IMR-90 (cell line): Measurements from ENCODE around the gene ECI2. TPM values are rescaled to one million over a fixed set of nuclear protein-coding genes. Genes with fewer than 3 reads are reported as not detected.

Experiments used
- ATAC-seq: fragments of 200-7000 bp; cut with Tn5 transposase; 2 replicates; pipeline ENCODE4 v1.9.1; 2020; ENCODE audit warnings: low read depth, mild to moderate bottlenecking, moderate library complexity
- BruUV-seq: library from RNA; stranded (reverse); fragments of 400-500 nt; replicated peaks from 2 replicates; lab custom pipeline; 2021; lab: Mats Ljungman, UMichigan
- CTCF ChIA-PET: fragments of 300-600 bp; formaldehyde crosslinking; extraction: SDS; loops from one replicate; lab custom pipeline; 2021; ENCODE audit warnings: antibody characterized with exemption; lab: Yijun Ruan, JAX
- POLR2A ChIA-PET: fragments of 300-600 bp; sonication (Branson Sonifier 250); formaldehyde crosslinking; loops from one replicate; lab custom pipeline; 2022; ENCODE audit warnings: antibody characterized with exemption; ENCODE audit not compliant: unreplicated experiment; lab: Charles Lee
- DNase-seq: peaks from one replicate; pipeline ENCODE4 v3.0.0; 2013
- H2AFZ ChIP-seq: replicated peaks from 2 replicates; pipeline ENCODE3; 2013; ENCODE audit warnings: low read length, mild to moderate bottlenecking; ENCODE audit not compliant: poor library complexity
- H2AK5ac ChIP-seq: 2 replicates; pipeline ENCODE4 v1.6.1; 2013; ENCODE audit warnings: low read depth, low read length, inconsistent platforms
- H2AK9ac ChIP-seq: replicated peaks from 2 replicates; pipeline ENCODE3; 2013; ENCODE audit warnings: mild to moderate bottlenecking, low read depth, low read length, moderate library complexity; ENCODE audit not compliant: poor library complexity
- H2BK120ac ChIP-seq: 2 replicates; pipeline ENCODE4 v1.6.1; 2013; ENCODE audit warnings: low read depth, low read length, inconsistent platforms
- H2BK15ac ChIP-seq: 3 replicates; pipeline ENCODE4 v1.6.1; 2013; ENCODE audit warnings: low read depth, low read length, inconsistent platforms
- H2BK20ac ChIP-seq: 2 replicates; pipeline ENCODE4 v1.6.1; 2013; ENCODE audit warnings: low read depth, mild to moderate bottlenecking, inconsistent platforms, low read length, moderate library complexity
- H2BK5ac ChIP-seq: 2 replicates; pipeline ENCODE4 v1.6.1; 2013; ENCODE audit warnings: mild to moderate bottlenecking, low read depth, low read length, inconsistent platforms; ENCODE audit not compliant: poor library complexity, severe bottlenecking
- H3K14ac ChIP-seq: replicated peaks from 2 replicates; pipeline ENCODE4 v1.6.1; 2013; ENCODE audit warnings: low read depth, low read length, inconsistent platforms
- H3K18ac ChIP-seq: 2 replicates; pipeline ENCODE4 v1.6.1; 2013; ENCODE audit warnings: low read depth, low read length, control low read depth
- H3K23ac ChIP-seq: 2 replicates; pipeline ENCODE4 v1.6.1; 2013; ENCODE audit warnings: low read depth, low read length, inconsistent platforms
- H3K27ac ChIP-seq: 2 replicates; pipeline ENCODE4 v1.5.1; 2013; ENCODE audit warnings: mild to moderate bottlenecking, control low read depth, low read length; ENCODE audit not compliant: insufficient read depth
- H3K27me3 ChIP-seq: 2 replicates; pipeline ENCODE4 v1.6.1; 2013; ENCODE audit warnings: low read length; ENCODE audit not compliant: control insufficient read depth, insufficient read depth
- H3K36me3 ChIP-seq: 2 replicates; pipeline ENCODE4 v1.6.1; 2013; ENCODE audit warnings: low read length, mixed read lengths; ENCODE audit not compliant: control insufficient read depth, insufficient read depth
- H3K4ac ChIP-seq: 2 replicates; pipeline ENCODE4 v1.6.1; 2013; ENCODE audit warnings: low read depth, low read length, inconsistent platforms
- H3K4me1 ChIP-seq: 2 replicates; pipeline ENCODE4 v1.6.1; 2013; ENCODE audit warnings: low read length, mixed read lengths; ENCODE audit not compliant: control insufficient read depth, insufficient read depth
- H3K4me2 ChIP-seq: 2 replicates; pipeline ENCODE4 v1.6.1; 2013; ENCODE audit warnings: low read depth, mild to moderate bottlenecking, control low read depth, low read length, moderate library complexity
- H3K4me3 ChIP-seq: 2 replicates; pipeline ENCODE4 v1.5.1; 2013; ENCODE audit warnings: low read depth, mild to moderate bottlenecking, control low read depth, low read length, moderate library complexity; ENCODE audit not compliant: insufficient read depth
- H3K56ac ChIP-seq: 2 replicates; pipeline ENCODE4 v1.6.1; 2013; ENCODE audit warnings: low read length, inconsistent platforms; ENCODE audit not compliant: insufficient read depth; ENCODE audit errors: extremely low read depth
- H3K79me1 ChIP-seq, 2 experiments: 2 replicates each; pipeline ENCODE4 v1.6.1; 2013; ENCODE audit warnings: low read length in 2 of 2, inconsistent platforms in 1 of 2, low read depth in 1 of 2
- H3K9ac ChIP-seq: 2 replicates; pipeline ENCODE4 v1.6.1; 2013; ENCODE audit warnings: low read depth, low read length, control low read depth
- H3K9me1 ChIP-seq: 2 replicates; pipeline ENCODE4 v1.6.1; 2013; ENCODE audit warnings: low read length, inconsistent platforms; ENCODE audit not compliant: insufficient read depth
- H3K9me3 ChIP-seq: 2 replicates; pipeline ENCODE4 v1.6.1; 2013; ENCODE audit warnings: low read length; ENCODE audit not compliant: control insufficient read depth, insufficient read depth
- H4K20me1 ChIP-seq: 2 replicates; pipeline ENCODE4 v1.6.1; 2013; ENCODE audit warnings: low read length, inconsistent platforms; ENCODE audit not compliant: insufficient read depth
- H4K5ac ChIP-seq: 2 replicates; pipeline ENCODE4 v1.6.1; 2013; ENCODE audit warnings: mild to moderate bottlenecking, low read depth, low read length, control low read depth
- H4K8ac ChIP-seq, 2 experiments: 2 replicates each; pipeline ENCODE4 v1.6.1; 2013; ENCODE audit warnings: low read depth in 2 of 2, low read length in 2 of 2, control low read depth in 1 of 2, inconsistent platforms in 1 of 2
- H4K91ac ChIP-seq: 2 replicates; pipeline ENCODE4 v1.6.1; 2013; ENCODE audit warnings: low read depth, low read length, inconsistent platforms; ENCODE audit not compliant: insufficient read depth
- BHLHE40 ChIP-seq: fragments of 150-350 bp; IDR thresholded peaks from 2 replicates; pipeline ENCODE4 v1.6.1; 2016; ENCODE audit warnings: mild to moderate bottlenecking, low read depth, low read length
- CEBPB ChIP-seq: IDR thresholded peaks from 2 replicates; pipeline ENCODE4 v1.6.1; 2012; ENCODE audit warnings: low read depth, low read length, improper control_type of control experiment
- CHD1 ChIP-seq: IDR thresholded peaks from 2 replicates; pipeline ENCODE4 v1.6.1; 2012; ENCODE audit warnings: low read depth, low read length, improper control_type of control experiment
- FOS ChIP-seq: fragments of 150-350 bp; IDR thresholded peaks from 2 replicates; pipeline ENCODE4 v1.6.1; 2016; ENCODE audit warnings: low read depth, low read length
- MAFK ChIP-seq: IDR thresholded peaks from 2 replicates; pipeline ENCODE4 v1.6.1; 2012; ENCODE audit warnings: low read depth, low read length, improper control_type of control experiment
- MAZ ChIP-seq: IDR thresholded peaks from 2 replicates; pipeline ENCODE4 v1.6.1; 2012; ENCODE audit warnings: low read depth, mild to moderate bottlenecking, low read length, improper control_type of control experiment, moderate library complexity, borderline replicate concordance
- MXI1 ChIP-seq: IDR thresholded peaks from 2 replicates; pipeline ENCODE4 v1.6.1; 2012; ENCODE audit warnings: low read depth, mild to moderate bottlenecking, low read length, moderate library complexity, borderline replicate concordance
- NFE2L2 ChIP-seq: fragments of 150-350 bp; IDR thresholded peaks from 2 replicates; pipeline ENCODE4 v1.6.1; 2016; ENCODE audit warnings: low read depth, mild to moderate bottlenecking, low read length
- POLR2A ChIP-seq: IDR thresholded peaks from 2 replicates; pipeline ENCODE4 v1.6.1; 2012; ENCODE audit warnings: mild to moderate bottlenecking, low read depth, low read length
- RAD21 ChIP-seq: IDR thresholded peaks from 2 replicates; pipeline ENCODE4 v1.6.1; 2012; ENCODE audit warnings: low read length, improper control_type of control experiment
- RCOR1 ChIP-seq: IDR thresholded peaks from 2 replicates; pipeline ENCODE4 v1.6.1; 2012; ENCODE audit warnings: mild to moderate bottlenecking, low read length, improper control_type of control experiment; ENCODE audit not compliant: insufficient replicate concordance
- RFX5 ChIP-seq: IDR thresholded peaks from 2 replicates; pipeline ENCODE4 v1.8.0; 2012; ENCODE audit warnings: low read depth, mild to moderate bottlenecking, low read length, moderate library complexity
- SMC3 ChIP-seq: fragments of 150-350 bp; IDR thresholded peaks from 2 replicates; pipeline ENCODE4 v1.6.1; 2016; ENCODE audit warnings: low read depth, mild to moderate bottlenecking, antibody characterized with exemption, low read length, moderate library complexity
- USF2 ChIP-seq: fragments of 150-350 bp; IDR thresholded peaks from 2 replicates; pipeline ENCODE4 v1.6.1; 2017; ENCODE audit warnings: mild to moderate bottlenecking, antibody characterized with exemption, low read length, low read depth
- WGBS, 2 experiments: methylation state at CpG; one replicate each; pipeline versions ENCODE4 v1.1.5 to v1.1.7; 2013; ENCODE audit warnings: missing lambda C conversion rate in 2 of 2; ENCODE audit not compliant: insufficient read length in 1 of 2; ENCODE audit errors: extremely low coverage in 2 of 2; 5-methylcytosine and 5-hydroxymethylcytosine counted together
- dilution Hi-C: fragments of 300-500 bp; cut with HindIII; formaldehyde crosslinking; loops from one replicate; pipeline ENCODE4 v1.14.3; 2018; ENCODE audit warnings: low sequenced_read_pairs; ENCODE audit not compliant: unreplicated experiment
- in situ Hi-C: fragments of 300-500 bp; cut with MboI; formaldehyde crosslinking; loops from 3 replicates; pipeline ENCODE4 v1.14.3; 2019; ENCODE audit warnings: low sequenced_read_pairs, inconsistent platforms, mixed read lengths
- intact Hi-C: fragments of 100-400 bp; cut with micrococcal nuclease; formaldehyde crosslinking; loops from 2 replicates; pipeline ENCODE4 v1.10.0; 2022
- polyA plus RNA-seq, 3 experiments: library from polyadenylated mRNA; depleted of rRNA; stranded (reverse); fragments of >200 nt; gene quantifications; 2 replicates each; pipeline ENCODE4 v1.2.3, GENCODE V29; 2012; ENCODE audit warnings: low replicate concordance in 1 of 3
- total RNA-seq: library from RNA; depleted of rRNA; stranded (reverse); fragments of >200 nt; gene quantifications from 2 replicates; pipeline ENCODE4 v1.2.3, GENCODE V29; 2012
- TF ChIP-seq, protein P1 (sequence below): fragments of 150-350 bp; IDR thresholded peaks from 2 replicates; pipeline ENCODE4 v1.6.1; 2016; ENCODE audit warnings: low read depth, mild to moderate bottlenecking, low read length, moderate library complexity, borderline replicate concordance
- TF ChIP-seq, protein P2 (sequence below): conservative IDR thresholded peaks from 2 replicates; pipeline ENCODE4 v1.5.1; 2012; ENCODE audit warnings: mild to moderate bottlenecking, low read depth, low read length, improper control_type of control experiment

ECI2 gene
- total and polyA plus RNA-seq, 2 of the 4 experiments (the other 2 are of a cell fraction): 64.1 to 152 TPM

DNA sequence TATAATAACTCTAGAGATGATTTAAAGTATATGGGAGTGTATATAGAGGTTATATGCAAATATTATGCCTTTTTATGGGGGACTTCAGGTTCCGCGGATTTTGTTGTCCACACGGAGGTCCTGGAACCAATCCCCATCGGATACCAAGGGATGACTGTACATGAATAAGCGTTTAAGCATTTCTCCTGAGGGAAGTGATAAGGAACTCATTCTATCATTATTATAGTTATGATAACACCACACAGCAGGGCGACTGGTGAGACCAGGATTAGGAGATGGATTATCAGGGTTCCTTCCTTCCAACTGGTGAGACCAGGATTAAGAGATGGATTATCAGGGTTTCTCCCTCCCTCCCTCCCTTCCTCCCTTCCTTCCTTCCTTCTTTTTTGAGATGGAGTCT, 6.6 kb downstream of the ECI2 start:
- intact Hi-C loops: no loop called here
- no peak overlapping the region for H2BK20ac ChIP-seq
- peaks cover 12 to 41% of the 10 kb centered on the region in 2 experiments; a peak in 3 of 4 replicates for H3K79me1 ChIP-seq
- DNase-seq (peak; percentile 18), ATAC-seq (no peak)
- no peak overlapping the region for H4K91ac ChIP-seq
- no peak overlapping the region for H2AK5ac ChIP-seq
- no peak overlapping the region for H3K27ac ChIP-seq
- no peak overlapping the region for H3K14ac ChIP-seq
- BruUV-seq: no TSS peak
- no CpG with 5 or more reads among the region's 6 CpGs for WGBS, 2 experiments
- no peak overlapping the region for H3K9ac ChIP-seq
- H3K23ac ChIP-seq: no peak overlapping the region
- H3K27me3 ChIP-seq: no peaks in the 10 kb centered on the region
- peaks cover 31% of the 10 kb centered on the region for H3K36me3 ChIP-seq
- peaks cover 7% of the 10 kb centered on the region for H3K9me1 ChIP-seq
- no peaks in the 10 kb centered on the region; the same call in 1 of the 2 replicates for H4K20me1 ChIP-seq
- ChIA-PET POLR2A (no interaction called here), CTCF (no interaction called here)
- no peak overlapping the region for H3K4me2 ChIP-seq
- no peak overlapping the region for H4K5ac ChIP-seq
- no peak overlapping the region for H3K4ac ChIP-seq
- in situ Hi-C loops: no loop called here
- no peak overlapping the region for H3K56ac ChIP-seq
- dilution Hi-C loops: no loop called here
- no peaks in the 10 kb centered on the region for H3K9me3 ChIP-seq
- no peak overlapping the region for H3K4me3 ChIP-seq
- TF ChIP-seq, protein P1, sequence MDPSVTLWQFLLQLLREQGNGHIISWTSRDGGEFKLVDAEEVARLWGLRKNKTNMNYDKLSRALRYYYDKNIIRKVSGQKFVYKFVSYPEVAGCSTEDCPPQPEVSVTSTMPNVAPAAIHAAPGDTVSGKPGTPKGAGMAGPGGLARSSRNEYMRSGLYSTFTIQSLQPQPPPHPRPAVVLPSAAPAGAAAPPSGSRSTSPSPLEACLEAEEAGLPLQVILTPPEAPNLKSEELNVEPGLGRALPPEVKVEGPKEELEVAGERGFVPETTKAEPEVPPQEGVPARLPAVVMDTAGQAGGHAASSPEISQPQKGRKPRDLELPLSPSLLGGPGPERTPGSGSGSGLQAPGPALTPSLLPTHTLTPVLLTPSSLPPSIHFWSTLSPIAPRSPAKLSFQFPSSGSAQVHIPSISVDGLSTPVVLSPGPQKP: no peak
- TF ChIP-seq, protein P2, sequence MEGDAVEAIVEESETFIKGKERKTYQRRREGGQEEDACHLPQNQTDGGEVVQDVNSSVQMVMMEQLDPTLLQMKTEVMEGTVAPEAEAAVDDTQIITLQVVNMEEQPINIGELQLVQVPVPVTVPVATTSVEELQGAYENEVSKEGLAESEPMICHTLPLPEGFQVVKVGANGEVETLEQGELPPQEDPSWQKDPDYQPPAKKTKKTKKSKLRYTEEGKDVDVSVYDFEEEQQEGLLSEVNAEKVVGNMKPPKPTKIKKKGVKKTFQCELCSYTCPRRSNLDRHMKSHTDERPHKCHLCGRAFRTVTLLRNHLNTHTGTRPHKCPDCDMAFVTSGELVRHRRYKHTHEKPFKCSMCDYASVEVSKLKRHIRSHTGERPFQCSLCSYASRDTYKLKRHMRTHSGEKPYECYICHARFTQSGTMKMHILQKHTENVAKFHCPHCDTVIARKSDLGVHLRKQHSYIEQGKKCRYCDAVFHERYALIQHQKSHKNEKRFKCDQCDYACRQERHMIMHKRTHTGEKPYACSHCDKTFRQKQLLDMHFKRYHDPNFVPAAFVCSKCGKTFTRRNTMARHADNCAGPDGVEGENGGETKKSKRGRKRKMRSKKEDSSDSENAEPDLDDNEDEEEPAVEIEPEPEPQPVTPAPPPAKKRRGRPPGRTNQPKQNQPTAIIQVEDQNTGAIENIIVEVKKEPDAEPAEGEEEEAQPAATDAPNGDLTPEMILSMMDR: no peak
- TF ChIP-seq NFE2L2 (no peak), BHLHE40 (no peak), FOS (no peak), RAD21 (no peak), MAZ (no peak), SMC3 (no peak), CHD1 (no peak), RCOR1 (no peak), MXI1 (no peak), RFX5 (no peak), CEBPB (no peak), POLR2A (no peak), USF2 (no peak), MAFK (no peak)
- no peak overlapping the region for H3K18ac ChIP-seq
- no peak overlapping the region for H2AFZ ChIP-seq
- H2AK9ac ChIP-seq: no peak overlapping the region
- no peak overlapping the region for H2BK120ac ChIP-seq
- H2BK5ac ChIP-seq: no peak overlapping the region
- H3K4me1 ChIP-seq: peaks cover 13% of the 10 kb centered on the region
- no peak overlapping the region for H4K8ac ChIP-seq
- no peak overlapping the region for H2BK15ac ChIP-seq
